Posterior cingulate gyrus (tissue), 11 donors: Measurements from ENCODE around the gene UBA52.
"Not testable (repeated sequence)": the region's sequence is repeated elsewhere in the genome, so short reads cannot be mapped to it uniquely, and the experiment has no call there.

ENCODE experiments used
- DNase-seq, 10 donors: peaks; one replicate each; pipeline versions ENCODE4 v3.0.0 to v3.0.0-alpha.2; 2020 to 2021; ENCODE audit warnings: mixed read lengths in 3 of 10
- intact Hi-C: fragments of 100-400 bp; cut with DNase I; formaldehyde crosslinking; loops from one replicate; pipeline ENCODE4 v1.15.1; 2023

Gene UBA52

GRCh38 chr19:18590273-18591272 lies 18.9 kb downstream of the UBA52 start:
- peak; percentile 81 to 99 (median 90) for DNase-seq
- intact Hi-C loops = no loop called here

GRCh38 chr19:18591735-18592385 lies 20.2 kb downstream of the UBA52 start:
- DNase-seq = peak in 1 of 10 donors; percentile 59
- intact Hi-C loops = no loop called here

GRCh38 chr19:18592732-18593131 lies 21.1 kb downstream of the UBA52 start:
- intact Hi-C loops, DNase-seq: not testable (repeated sequence)

DNA sequence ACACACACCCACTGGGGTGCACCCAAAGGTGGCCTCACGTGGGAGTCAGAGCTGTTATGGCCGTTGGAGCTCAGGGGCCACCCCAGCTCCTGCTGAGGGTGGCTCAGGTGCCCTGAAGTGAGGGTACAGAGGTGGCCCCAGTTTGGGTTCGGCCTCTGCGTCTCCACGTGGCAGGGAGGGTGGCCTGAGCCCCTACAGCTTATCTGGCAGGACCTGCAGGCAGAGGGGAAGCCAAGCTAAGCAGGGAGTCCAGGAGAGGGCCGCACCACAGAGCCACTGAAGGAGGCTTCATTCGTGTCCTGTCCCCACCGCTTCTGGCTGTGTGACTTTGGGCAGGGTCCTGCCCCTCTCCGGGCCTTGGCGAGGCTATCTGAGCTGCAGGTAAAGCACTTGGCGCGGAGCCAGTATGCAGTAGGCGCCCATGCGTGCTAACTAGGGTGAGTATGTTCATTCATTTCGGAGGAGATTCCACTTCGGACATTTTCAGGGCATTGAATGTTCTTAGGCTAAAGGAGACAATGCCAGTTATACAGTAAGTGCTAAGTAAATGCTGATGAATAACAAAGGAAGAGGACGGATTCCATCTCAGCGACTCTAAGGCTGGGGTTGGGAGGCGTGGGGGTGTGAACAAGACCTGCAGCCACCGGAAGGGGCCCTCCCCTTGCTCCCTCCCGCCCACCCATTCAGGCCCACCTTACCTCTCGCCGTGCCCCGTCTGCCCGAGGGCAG lies 21.9 kb downstream of the UBA52 start:
- no peak for DNase-seq
- intact Hi-C loops = loop anchor here (1.0 kb wide), 1 partner anchor 254 kb away; no protein-coding TSS in a partner anchor

- intact Hi-C loops = loop anchor here (1.0 kb wide), 1 partner anchor 253 kb away; no protein-coding TSS in a partner anchor
- peak in 9 of 10 donors; percentile 31 to 94 (median 56) for DNase-seq
Measured at GRCh38 chr19:18594096-18594823, 22.6 kb downstream of the UBA52 start.

DNA sequence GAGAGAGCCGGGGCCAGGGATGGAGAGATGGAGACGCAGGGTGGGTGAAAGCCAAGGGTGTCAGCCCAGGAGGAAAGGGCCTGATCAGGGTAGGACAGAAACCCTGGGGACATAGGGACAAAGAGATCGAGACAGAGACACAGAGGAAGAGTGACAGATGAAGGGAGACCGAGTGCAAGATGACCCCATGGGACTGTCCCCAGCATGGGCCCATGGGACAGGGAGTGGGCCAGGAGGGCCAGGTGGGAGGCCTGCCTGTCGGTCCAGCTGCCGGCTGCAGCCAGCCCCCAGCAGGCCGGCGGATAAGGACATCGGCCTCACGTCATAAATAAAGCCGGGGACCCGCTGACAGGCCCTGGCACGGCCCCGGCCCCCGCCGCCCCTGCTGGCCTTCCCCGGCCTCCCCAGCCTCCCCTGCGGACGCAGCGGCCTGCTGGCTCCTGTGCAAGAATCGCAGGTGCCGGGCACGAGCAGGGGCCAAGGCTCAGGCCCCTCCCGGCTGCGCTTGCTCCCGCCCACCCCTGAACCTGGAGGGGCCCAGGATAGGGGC lies 23.2 kb downstream of the UBA52 start:
- intact Hi-C loops = loop anchor here (1.0 to 5.0 kb wide), 2 partner anchors 77 to 252 kb away; no protein-coding TSS in a partner anchor
- peak in 1 of 10 donors; percentile 45 for DNase-seq

DNA sequence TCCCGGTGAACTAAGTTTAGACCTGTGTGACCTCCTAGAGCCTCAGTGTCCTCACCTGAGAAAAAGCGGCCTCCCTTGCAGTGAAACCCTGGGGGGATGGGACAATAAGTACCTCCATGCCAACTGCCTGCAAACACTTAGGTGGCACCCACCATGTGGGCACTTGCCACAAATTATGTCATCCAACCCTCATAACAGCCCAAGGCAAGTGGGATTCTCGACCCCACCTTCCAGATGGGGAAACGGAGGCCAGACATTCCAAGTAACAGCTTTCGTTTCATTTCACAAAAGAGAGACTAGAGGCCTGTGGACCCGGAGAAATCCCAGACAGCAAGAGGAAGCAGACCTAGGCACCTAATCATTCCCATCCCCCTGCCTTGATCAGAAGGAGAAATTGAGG lies 23.8 kb downstream of the UBA52 start:
- DNase-seq = no peak
- intact Hi-C loops = loop anchor here (5.0 kb wide), 1 partner anchor 77 kb away; no protein-coding TSS in a partner anchor

- intact Hi-C loops = loop anchor here (5.0 kb wide), 1 partner anchor 76 kb away; no protein-coding TSS in a partner anchor
- DNase-seq = no peak
Measured at GRCh38 chr19:18596752-18597157, 25.1 kb downstream of the UBA52 start.

DNA sequence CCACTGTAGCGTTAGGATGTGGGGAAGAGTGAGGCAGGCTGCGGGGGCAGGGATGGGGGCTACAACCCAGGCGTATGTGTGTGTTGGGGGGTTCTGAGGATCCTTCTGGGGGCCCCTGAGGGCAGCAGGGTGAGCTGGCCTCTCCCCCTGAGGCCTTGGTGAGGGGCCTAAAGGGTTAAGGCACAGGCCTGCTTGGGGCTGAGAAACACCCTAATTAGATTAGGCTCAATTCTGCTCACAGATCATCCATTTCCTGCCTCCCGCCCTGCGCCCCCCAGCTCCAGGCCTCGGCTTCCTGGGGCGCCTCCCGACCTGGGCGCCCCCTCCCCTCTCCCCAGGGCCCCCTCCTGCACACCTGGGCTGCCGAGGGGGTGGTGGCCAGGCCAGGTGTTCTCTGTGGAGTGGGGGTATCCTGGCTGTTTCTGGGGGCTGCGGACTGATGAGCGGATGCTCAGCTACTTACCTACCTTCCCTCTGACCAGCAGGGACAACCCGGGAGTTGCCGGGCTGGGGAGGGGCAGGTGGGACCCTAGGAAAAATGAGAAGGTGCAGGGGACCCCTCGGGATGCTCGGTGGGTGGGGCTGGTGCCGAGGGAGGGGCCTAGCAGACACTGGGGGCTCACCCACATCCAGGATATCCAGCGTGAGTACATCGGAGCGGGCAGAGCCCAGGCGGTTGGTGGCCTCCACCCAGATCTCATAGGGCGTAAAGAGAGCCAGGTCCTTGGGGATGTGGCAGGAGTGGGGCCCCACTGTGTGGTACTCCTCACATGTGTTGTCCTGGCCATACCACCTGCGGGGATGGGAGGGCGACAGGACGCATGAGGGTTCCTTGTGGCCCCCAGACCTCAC lies 26.4 kb downstream of the UBA52 start:
- DNase-seq = no peak
- intact Hi-C loops = loop anchor here (5.0 kb wide), 1 partner anchor 74 kb away; no protein-coding TSS in a partner anchor

- intact Hi-C loops = loop anchor here (5.0 kb wide), 1 partner anchor 73 kb away; no protein-coding TSS in a partner anchor
- DNase-seq = peak in 2 of 10 donors; percentile 33 to 51
Measured at GRCh38 chr19:18599485-18599884, 27.8 kb downstream of the UBA52 start.

DNA sequence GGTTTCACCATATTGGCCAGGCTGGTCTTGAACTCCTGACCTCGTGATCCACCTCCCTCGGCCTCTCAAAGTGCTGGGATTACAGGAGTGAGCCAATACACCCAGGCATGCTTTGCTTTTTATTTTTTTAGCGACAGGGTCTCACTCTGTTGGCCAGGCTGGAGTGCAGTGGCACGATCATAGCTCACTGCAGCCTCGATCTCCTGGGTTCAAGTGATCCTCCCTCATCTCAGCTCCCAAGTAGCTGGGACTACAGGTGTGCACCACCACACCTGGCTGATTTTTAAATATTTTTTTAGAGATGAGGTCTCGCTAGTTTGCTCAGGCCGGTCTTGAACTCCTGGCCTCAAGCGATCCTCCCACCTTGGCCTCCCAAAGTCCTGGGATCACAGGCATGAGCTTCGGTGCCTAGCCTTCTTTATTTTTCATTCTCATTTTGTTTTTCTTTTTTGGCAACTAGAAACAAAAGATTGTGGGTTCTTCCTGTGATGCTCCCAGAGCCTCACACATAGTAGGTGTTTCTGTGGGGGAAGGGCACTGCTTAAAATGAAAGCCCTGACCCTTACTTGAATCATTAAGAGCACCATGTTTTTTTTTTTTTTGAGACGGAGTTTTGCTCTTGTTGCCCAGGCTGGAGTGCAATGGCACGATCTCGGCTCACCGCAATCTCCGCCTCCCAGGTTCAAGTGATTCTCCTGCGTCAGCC lies 29.2 kb downstream of the UBA52 start:
- DNase-seq = peak in 2 of 10 donors; percentile 26 to 66
- intact Hi-C loops = not testable (repeated sequence)

DNA sequence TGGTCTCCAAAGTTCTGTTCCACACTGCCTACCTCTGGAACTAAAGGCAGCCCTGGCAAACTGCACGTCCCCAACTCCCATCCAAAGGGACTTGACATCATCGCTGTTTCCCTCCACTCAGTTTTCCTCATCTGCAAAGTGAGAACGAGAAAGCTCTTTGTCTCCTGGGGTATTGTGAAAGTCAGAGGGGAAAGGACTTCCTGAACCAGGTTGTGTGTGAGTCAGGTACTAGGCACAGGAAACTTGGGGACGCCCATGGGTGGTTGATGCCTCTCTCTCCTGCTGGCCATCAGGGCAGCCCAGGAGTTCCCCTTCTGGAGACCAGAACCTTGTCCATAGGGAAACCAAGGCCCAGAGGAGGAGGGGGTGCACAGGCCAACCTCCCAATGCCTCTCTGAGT lies 30.2 kb downstream of the UBA52 start:
- DNase-seq = peak in 2 of 10 donors; percentile 26 to 32
- intact Hi-C loops = no loop called here

GRCh38 chr19:18603255-18603957 lies 31.7 kb downstream of the UBA52 start:
- intact Hi-C loops = no loop called here
- DNase-seq = peak in 2 of 10 donors; percentile 64 to 67

- intact Hi-C loops = no loop called here
Measured at GRCh38 chr19:18603958-18604819, 32.5 kb downstream of the UBA52 start.

GRCh38 chr19:18604820-18605159 lies 33.1 kb downstream of the UBA52 start:
- intact Hi-C loops = no loop called here
- DNase-seq = peak in 1 of 10 donors; percentile 59

More at GRCh38 chr19:18603958-18604819, 32.5 kb downstream of the UBA52 start:
- peak in 2 of 10 donors; percentile 52 to 67 for DNase-seq

- no peak for DNase-seq
- intact Hi-C loops = no loop called here
Measured at GRCh38 chr19:18605196-18605545, 33.5 kb downstream of the UBA52 start.
